Mammary epithelial cell (primary cell): ENCODE data around the gene TDRD10.

ENCODE experiments used
- CTCF ChIP-seq, 2 donors: IDR thresholded peaks in 1 of 2; conservative IDR thresholded peaks in 1 of 2; 2 replicates each; pipeline ENCODE4 v1.5.1; 2011 to 2012; ENCODE audit warnings: inconsistent platforms in 2 of 2, low read length in 2 of 2, mild to moderate bottlenecking in 2 of 2, control low read depth in 1 of 2, low read depth in 1 of 2; ENCODE audit not compliant: insufficient read depth in 1 of 2; ENCODE audit errors: extremely low read depth in 1 of 2
- EZH2 ChIP-seq: IDR thresholded peaks from 2 replicates; pipeline ENCODE4 v1.6.1; 2012; ENCODE audit warnings: low read length, inconsistent platforms, borderline replicate concordance

DNA sequence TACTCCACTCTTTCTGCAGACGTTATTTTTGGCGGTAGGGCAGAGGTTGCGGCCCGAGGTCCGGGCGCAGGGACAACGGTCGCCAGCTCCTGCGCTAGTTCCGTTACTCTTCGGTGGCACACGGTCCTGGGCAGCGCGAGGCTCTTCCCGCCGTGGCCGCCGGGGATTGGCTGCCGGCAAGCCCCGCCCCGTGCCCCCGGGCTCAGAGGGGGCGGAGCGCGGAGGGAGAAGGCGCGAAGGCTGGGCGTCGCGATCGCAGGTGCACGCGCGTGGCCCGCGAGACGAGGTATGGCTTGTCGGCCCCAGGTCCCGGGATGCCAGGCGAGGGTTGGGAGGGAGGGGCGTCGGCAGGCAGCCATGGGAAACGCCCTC lies 711 bp downstream of the TDRD10 start:
- TF ChIP-seq CTCF (conservative IDR thresholded peaks at IDR 0.05 in 1 of 2, IDR thresholded peaks at IDR 0.05 in 1 of 2; ENCODE audit: extremely low read depth in 1 of 2, insufficient read depth in 1 of 2, low read depth in 1 of 2, low read length in 2 of 2) (no peak), EZH2 (no peak)
